GM21360 (cell line): ENCODE measurements around the gene NUMBL.
"Not testable (repeated sequence)": the region's sequence is repeated elsewhere in the genome, so short reads cannot be mapped to it uniquely, and the experiment has no call there.

ENCODE experiments used
- ATAC-seq: cut with Tn5 transposase; IDR thresholded peaks from one replicate; pipeline ENCODE4 v1.9.1; 2021; ENCODE audit warnings: mild to moderate bottlenecking, moderate library complexity; ENCODE audit not compliant: unreplicated experiment

The NUMBL gene

GRCh38 chr19:40690050-40690692 is at the start of gene NUMBL:
Gene NUMBL, minus strand, starts transcription at chr19:40690651. Its CDS starts 168 bp downstream, at chr19:40690483.
- ATAC-seq = no peak

- ATAC-seq = no peak
These were observed 48.8 kb upstream of the NUMBL start for GRCh38 chr19:40739030-40739839.

- ATAC-seq = no peak
These were observed 46.7 kb upstream of the NUMBL start for GRCh38 chr19:40737102-40737644.

GRCh38 chr19:40736661-40737060 is 46.2 kb upstream of the NUMBL start:
- no peak for ATAC-seq

GRCh38 chr19:40735013-40735771 is 44.7 kb upstream of the NUMBL start:
- no peak for ATAC-seq

GRCh38 chr19:40733149-40733548 is 42.7 kb upstream of the NUMBL start:
- ATAC-seq = no peak

GRCh38 chr19:40732304-40732703 is 41.9 kb upstream of the NUMBL start:
- ATAC-seq = not testable (repeated sequence)

GRCh38 chr19:40730065-40730464 is 39.6 kb upstream of the NUMBL start:
- not testable (repeated sequence) for ATAC-seq

- ATAC-seq = no peak
These were observed 35.8 kb upstream of the NUMBL start for GRCh38 chr19:40726279-40726678.

- ATAC-seq = no peak
These were observed 34.4 kb upstream of the NUMBL start for GRCh38 chr19:40724855-40725254.

GRCh38 chr19:40724315-40724714 is 33.9 kb upstream of the NUMBL start:
- no peak for ATAC-seq

GRCh38 chr19:40723661-40724254 is 33.3 kb upstream of the NUMBL start:
- ATAC-seq = no peak

- no peak for ATAC-seq
These were observed 31.6 kb upstream of the NUMBL start for GRCh38 chr19:40721936-40722661.

- ATAC-seq = no peak
These were observed 30.7 kb upstream of the NUMBL start for GRCh38 chr19:40721140-40721486.

GRCh38 chr19:40719414-40719894 is 29.0 kb upstream of the NUMBL start:
- ATAC-seq = no peak

- ATAC-seq = no peak
These were observed 28.4 kb upstream of the NUMBL start for GRCh38 chr19:40718774-40719391.

- ATAC-seq = no peak
These were observed 27.7 kb upstream of the NUMBL start for GRCh38 chr19:40717880-40718773.

GRCh38 chr19:40717325-40717879 is 27.0 kb upstream of the NUMBL start:
- no peak for ATAC-seq
